ENCODE measurements around the gene FBXO5. TPM values are rescaled to one million over a fixed set of nuclear protein-coding genes. Genes with fewer than 3 reads are reported as not detected.
"Not testable (repeated sequence)": the region's sequence is repeated elsewhere in the genome, so short reads cannot be mapped to it uniquely, and the experiment has no call there.

The FBXO5 gene
- total and polyA plus RNA-seq, 8 donors = 2.2 to 9.4 (median 4.9) TPM; not detected in 1

DNA sequence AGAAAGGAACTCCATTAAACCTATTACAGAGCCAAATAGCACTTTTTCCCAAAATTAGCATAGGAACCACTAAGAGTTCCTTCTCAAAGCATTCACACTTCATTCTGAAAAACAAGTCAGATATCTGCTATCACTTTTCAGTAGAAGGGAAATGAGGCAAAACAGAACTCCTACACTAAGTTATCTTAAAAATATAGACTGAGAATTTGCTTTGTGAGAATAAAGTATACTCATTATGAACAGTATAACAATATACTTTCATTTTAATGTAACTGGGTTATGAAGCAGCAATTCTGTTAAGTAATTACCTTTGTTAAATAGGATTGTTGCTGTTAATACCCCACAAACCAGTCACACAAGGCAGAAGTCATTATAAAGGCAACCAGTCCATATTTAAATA, 11.0 kb upstream of the FBXO5 start:
- intact Hi-C loops (cut with DNase I; ENCODE audit: low total_unique reads) = no loop called here
- TF ChIP-seq POLR2A (IDR thresholded peaks at IDR 0.05) (no peak), POLR2AphosphoS5 (IDR thresholded peaks at IDR 0.05) (no peak), EP300 (IDR thresholded peaks at IDR 0.05) (no peak)
- TF ChIP-seq, protein P1, sequence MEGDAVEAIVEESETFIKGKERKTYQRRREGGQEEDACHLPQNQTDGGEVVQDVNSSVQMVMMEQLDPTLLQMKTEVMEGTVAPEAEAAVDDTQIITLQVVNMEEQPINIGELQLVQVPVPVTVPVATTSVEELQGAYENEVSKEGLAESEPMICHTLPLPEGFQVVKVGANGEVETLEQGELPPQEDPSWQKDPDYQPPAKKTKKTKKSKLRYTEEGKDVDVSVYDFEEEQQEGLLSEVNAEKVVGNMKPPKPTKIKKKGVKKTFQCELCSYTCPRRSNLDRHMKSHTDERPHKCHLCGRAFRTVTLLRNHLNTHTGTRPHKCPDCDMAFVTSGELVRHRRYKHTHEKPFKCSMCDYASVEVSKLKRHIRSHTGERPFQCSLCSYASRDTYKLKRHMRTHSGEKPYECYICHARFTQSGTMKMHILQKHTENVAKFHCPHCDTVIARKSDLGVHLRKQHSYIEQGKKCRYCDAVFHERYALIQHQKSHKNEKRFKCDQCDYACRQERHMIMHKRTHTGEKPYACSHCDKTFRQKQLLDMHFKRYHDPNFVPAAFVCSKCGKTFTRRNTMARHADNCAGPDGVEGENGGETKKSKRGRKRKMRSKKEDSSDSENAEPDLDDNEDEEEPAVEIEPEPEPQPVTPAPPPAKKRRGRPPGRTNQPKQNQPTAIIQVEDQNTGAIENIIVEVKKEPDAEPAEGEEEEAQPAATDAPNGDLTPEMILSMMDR (IDR thresholded peaks at IDR 0.05) = no peak
- H3K9me3 ChIP-seq = no peaks in the 10 kb centered on the region
- H3K4me1 ChIP-seq = peaks cover 0 to 33% (median 8%) of the 10 kb centered on the region in 4 donors
- no peak overlapping the region for H3K27ac ChIP-seq
- H3K4me3 ChIP-seq = no peak overlapping the region
- no peak for DNase-seq
- H3K36me3 ChIP-seq = peaks cover 28 to 89% (median 84%) of the 10 kb centered on the region in 4 donors
- H3K27me3 ChIP-seq = no peaks in the 10 kb centered on the region

DNA sequence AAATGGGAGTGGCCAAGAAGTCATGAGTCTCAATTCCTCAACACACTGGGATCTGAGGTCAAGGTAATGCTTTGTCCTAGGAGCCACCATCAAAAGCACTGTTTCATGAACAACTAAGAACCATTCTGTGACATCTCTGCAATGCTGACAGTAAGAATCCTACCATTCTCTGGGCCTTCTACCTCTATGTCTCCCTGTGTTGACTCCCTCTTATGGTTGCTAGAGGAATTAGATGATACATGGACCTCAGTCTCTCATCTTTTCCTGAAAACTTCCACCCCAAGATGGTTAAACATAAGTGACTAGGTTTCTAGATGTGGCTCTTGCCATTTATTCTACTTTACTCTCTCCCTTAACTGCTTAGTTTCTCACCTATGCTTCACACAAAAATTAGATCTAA, 10.6 kb upstream of the FBXO5 start:
- H3K27ac ChIP-seq = no peak overlapping the region
- TF ChIP-seq POLR2A (IDR thresholded peaks at IDR 0.05) (no peak), EP300 (IDR thresholded peaks at IDR 0.05) (no peak), POLR2AphosphoS5 (IDR thresholded peaks at IDR 0.05) (no peak)
- TF ChIP-seq, protein P1 (IDR thresholded peaks at IDR 0.05) = no peak
- intact Hi-C loops (cut with DNase I; ENCODE audit: low total_unique reads) = no loop called here
- H3K4me1 ChIP-seq = peaks cover 0 to 30% (median 6%) of the 10 kb centered on the region in 4 donors
- no peak for DNase-seq
- no peaks in the 10 kb centered on the region for H3K9me3 ChIP-seq
- no peaks in the 10 kb centered on the region for H3K27me3 ChIP-seq
- no peak overlapping the region for H3K4me3 ChIP-seq
- H3K36me3 ChIP-seq = peaks cover 28 to 87% (median 83%) of the 10 kb centered on the region in 4 donors

DNA sequence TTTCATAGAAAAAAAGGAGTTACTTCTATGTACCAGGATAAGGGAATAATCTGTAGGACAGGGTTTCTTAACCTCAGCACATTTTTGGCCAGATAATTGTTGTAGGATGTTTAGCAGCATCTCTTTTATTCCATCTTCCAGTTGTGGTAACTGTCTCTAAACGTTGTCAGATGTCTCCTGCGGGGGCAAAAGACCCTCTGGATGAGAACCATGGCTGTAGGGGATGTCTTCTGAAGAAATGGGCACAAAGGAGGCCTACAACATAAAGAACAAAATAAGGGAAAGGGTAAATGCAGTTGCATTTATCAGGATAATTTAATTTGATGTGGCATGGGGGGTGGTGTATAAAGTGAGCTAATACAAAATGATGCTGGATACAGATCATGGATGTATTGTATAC, 4.1 kb upstream of the FBXO5 start:
- no peak overlapping the region for H3K27ac ChIP-seq
- no peak overlapping the region for H3K4me3 ChIP-seq
- TF ChIP-seq, protein P1 (IDR thresholded peaks at IDR 0.05) = no peak
- TF ChIP-seq POLR2A (IDR thresholded peaks at IDR 0.05) (no peak), POLR2AphosphoS5 (IDR thresholded peaks at IDR 0.05) (no peak), EP300 (IDR thresholded peaks at IDR 0.05) (no peak)
- peaks cover 9 to 30% (median 25%) of the 10 kb centered on the region in 4 donors for H3K36me3 ChIP-seq
- no peak for DNase-seq
- H3K9me3 ChIP-seq = no peaks in the 10 kb centered on the region
- H3K4me1 ChIP-seq = peaks cover 16 to 27% (median 22%) of the 10 kb centered on the region in 4 donors
- H3K27me3 ChIP-seq = no peaks in the 10 kb centered on the region
- 85 to 94% (median 87%) methylated on average over 2 of the region's 2 CpGs for WGBS, 5 donors
- intact Hi-C loops (cut with DNase I; ENCODE audit: low total_unique reads) = no loop called here

DNA sequence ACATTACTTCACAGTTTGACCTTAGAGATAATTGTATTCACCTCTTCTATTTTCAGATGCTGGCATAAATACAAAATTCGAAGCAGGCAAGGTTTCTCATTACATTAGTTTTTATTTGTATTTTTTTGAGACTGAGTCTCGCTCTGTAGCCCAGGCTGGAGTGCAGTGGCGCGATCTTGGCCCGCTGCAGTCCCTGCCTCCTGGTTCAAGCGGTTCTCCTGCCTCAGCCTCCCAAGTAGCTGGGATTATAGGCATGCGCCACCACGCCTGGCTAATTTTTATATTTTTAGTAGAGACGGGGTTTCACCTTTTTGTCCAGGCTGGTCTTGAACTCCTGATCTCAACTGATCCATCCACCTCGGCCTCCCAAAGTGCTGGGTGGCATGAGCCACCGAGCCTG, 2.5 kb upstream of the FBXO5 start:
- H3K27me3 ChIP-seq; DNase-seq; H3K9me3 ChIP-seq; intact Hi-C loops (cut with DNase I; ENCODE audit: low total_unique reads); H3K4me3 ChIP-seq: not testable (repeated sequence)
- H3K4me1 ChIP-seq = peaks cover 19 to 44% (median 29%) of the 10 kb centered on the region in 4 donors
- 78 to 92% (median 90%) methylated on average over 11 of the region's 11 CpGs for WGBS, 5 donors
- peak overlapping the region in 4 of 5 donors; percentile 84 to 92 (median 90) for H3K27ac ChIP-seq
- H3K36me3 ChIP-seq = peaks cover 3 to 15% (median 9%) of the 10 kb centered on the region in 4 donors

DNA sequence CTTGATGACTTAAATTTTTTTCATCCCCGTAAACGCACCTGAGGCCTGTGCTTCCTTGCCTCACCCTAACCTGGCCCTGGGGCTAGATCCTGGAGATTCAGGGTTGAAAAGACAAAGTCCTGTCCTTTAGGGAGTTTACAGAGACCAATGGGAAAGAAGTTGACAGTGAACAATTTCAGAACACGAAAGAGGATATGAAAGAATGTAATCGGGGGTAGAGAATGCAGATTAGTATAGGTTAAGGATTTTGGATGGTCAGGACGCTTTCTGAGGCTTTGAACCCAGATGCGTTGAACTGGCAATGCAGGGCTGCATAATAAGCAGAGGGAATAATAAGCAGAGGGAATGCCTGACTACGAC, 1.7 kb upstream of the FBXO5 start:
- Histone ChIP-seq H3K36me3 (peaks cover 0 to 7% (median under 1%) of the 10 kb centered on the region in 4 donors), H3K4me1 (peaks cover 19 to 45% (median 29%) of the 10 kb centered on the region in 4 donors), H3K27ac (peak overlapping the region; percentile 69 to 92 (median 89)), H3K27me3 (no peaks in the 10 kb centered on the region), H3K9me3 (no peaks in the 10 kb centered on the region), H3K4me3 (peak overlapping the region; percentile 58 to 97 (median 76))
- intact Hi-C loops (cut with DNase I; ENCODE audit: low total_unique reads) = no loop called here
- DNase-seq = peak in 1 of 2 donors; percentile 10
- WGBS, 5 donors = 3 to 8% (median 6%) methylated on average over 7 of the region's 7 CpGs
- TF ChIP-seq POLR2AphosphoS5 (IDR thresholded peaks at IDR 0.05) (no peak), POLR2A (IDR thresholded peaks at IDR 0.05) (no peak), EP300 (IDR thresholded peaks at IDR 0.05) (no peak)
- TF ChIP-seq, protein P1 (IDR thresholded peaks at IDR 0.05) = no peak
